Left ventricle myocardium inferior (tissue), 1 donor: Measurements from ENCODE around the gene RAB35. TPM values are rescaled to one million over a fixed set of nuclear protein-coding genes. Genes with fewer than 3 reads are reported as not detected.
A peak's percentile ranks its signal among the peaks of the same experiment; 100 is the strongest.

Source experiments
- DNase-seq: peaks from one replicate; pipeline ENCODE4 v3.0.0-alpha.2; 2020
- H3K27ac ChIP-seq: fragments of 200-600 bp; replicated peaks from 2 replicates; pipeline ENCODE4 v1.8.0; 2021
- H3K27me3 ChIP-seq: fragments of 200-600 bp; 2 replicates; pipeline ENCODE4 v1.8.0; 2021; ENCODE audit warnings: low read depth
- H3K36me3 ChIP-seq: fragments of 200-600 bp; 2 replicates; pipeline ENCODE4 v1.8.0; 2021
- H3K4me1 ChIP-seq: fragments of 200-600 bp; 2 replicates; pipeline ENCODE4 v1.8.0; 2021
- H3K4me3 ChIP-seq: fragments of 200-600 bp; 2 replicates; pipeline ENCODE4 v1.8.0; 2021; ENCODE audit warnings: mild to moderate bottlenecking, moderate library complexity
- H3K9me3 ChIP-seq: fragments of 200-600 bp; replicated peaks from 2 replicates; pipeline ENCODE4 v1.8.0; 2021
- intact Hi-C: fragments of 100-400 bp; cut with micrococcal nuclease; formaldehyde crosslinking; loops from one replicate; pipeline ENCODE4 v1.11.0; 2022
- total RNA-seq: library from RNA; stranded (reverse); fragmentation: NEBNext Ultra II Directional; extraction: Animal tissue kit (Norgen Biotek cat#: 25700); gene quantifications from one replicate; pipeline ENCODE4 v1.2.1, GENCODE V29; 2021
- TF ChIP-seq, protein P1 (sequence below): fragments of 200-600 bp; IDR thresholded peaks from 2 replicates; pipeline ENCODE4 v1.8.0; 2021; ENCODE audit warnings: antibody characterized with exemption, mild to moderate bottlenecking, borderline replicate concordance
- donor health status: DM: no; HTN: yes; CAD: no; lungs with severe emphysema.

RAB35 gene
- total RNA-seq, 1 donor from 2014 or later: 21.9 TPM

DNA sequence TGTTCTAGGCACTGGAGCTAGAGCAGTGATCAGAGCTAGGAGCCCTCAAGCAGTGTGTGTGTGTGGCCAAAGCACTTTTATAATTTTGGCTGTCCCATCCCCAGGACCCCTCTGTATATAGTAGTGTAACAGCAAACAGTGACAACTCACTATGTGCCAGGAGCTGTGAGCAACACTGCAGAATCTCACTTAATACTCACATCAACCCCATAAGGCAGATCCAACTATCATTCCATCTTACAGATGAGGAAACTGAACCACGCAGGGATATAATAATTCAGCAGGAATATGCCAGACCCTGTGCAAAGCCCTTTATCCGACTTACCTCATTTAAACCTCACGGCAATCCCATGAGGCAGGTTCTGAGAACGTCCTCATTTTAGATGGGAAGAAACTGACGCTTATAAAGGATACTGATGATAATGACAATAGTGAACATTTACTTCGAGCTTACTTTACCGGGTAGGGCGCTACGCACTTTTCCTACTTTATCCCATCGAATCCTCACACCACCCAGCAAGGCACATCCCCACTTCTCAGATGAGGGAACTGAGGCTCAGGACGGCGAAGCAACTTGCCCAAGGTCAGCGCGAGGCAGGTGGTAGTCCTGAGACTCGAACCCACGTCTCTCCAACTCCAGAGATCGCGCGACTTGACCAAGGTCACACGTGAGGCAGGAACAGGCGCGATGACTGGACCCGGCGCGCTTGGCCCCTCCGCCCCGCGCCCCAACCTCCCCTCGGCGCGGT is 687 bp downstream of the RAB35 start:
- TF ChIP-seq, protein P1, sequence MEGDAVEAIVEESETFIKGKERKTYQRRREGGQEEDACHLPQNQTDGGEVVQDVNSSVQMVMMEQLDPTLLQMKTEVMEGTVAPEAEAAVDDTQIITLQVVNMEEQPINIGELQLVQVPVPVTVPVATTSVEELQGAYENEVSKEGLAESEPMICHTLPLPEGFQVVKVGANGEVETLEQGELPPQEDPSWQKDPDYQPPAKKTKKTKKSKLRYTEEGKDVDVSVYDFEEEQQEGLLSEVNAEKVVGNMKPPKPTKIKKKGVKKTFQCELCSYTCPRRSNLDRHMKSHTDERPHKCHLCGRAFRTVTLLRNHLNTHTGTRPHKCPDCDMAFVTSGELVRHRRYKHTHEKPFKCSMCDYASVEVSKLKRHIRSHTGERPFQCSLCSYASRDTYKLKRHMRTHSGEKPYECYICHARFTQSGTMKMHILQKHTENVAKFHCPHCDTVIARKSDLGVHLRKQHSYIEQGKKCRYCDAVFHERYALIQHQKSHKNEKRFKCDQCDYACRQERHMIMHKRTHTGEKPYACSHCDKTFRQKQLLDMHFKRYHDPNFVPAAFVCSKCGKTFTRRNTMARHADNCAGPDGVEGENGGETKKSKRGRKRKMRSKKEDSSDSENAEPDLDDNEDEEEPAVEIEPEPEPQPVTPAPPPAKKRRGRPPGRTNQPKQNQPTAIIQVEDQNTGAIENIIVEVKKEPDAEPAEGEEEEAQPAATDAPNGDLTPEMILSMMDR: no peak
- DNase-seq: peak; percentile 30
- H3K27me3 ChIP-seq: no peaks in the 10 kb centered on the region
- peaks cover 8% of the 10 kb centered on the region for H3K36me3 ChIP-seq
- intact Hi-C loops: no loop called here
- peak overlapping the region; percentile 97 for H3K27ac ChIP-seq
- H3K4me3 ChIP-seq: peak overlapping the region; percentile 73
- no peaks in the 10 kb centered on the region for H3K9me3 ChIP-seq
- H3K4me1 ChIP-seq: peaks cover 70% of the 10 kb centered on the region

DNA sequence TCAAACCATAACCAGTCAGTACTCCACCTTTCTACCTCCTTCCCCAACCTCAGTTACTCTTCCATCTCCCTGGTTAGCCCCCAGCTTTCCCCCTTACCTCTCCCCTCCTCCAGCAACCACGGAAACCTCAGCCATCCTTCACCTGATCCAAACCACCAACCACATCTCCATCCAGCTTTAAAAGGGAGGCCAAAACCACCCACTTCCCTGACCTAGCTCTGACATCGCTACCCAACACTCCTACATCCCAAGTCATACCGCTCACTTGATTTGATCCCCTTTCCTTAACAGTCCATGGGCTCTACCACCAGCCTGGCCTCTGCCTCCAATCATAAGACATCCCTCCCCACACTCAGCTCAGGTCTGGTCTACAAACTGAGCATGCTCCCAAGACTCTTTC is 1.5 kb downstream of the RAB35 start:
- Histone ChIP-seq H3K36me3 (peaks cover 8% of the 10 kb centered on the region), H3K4me1 (peaks cover 78% of the 10 kb centered on the region), H3K27me3 (no peaks in the 10 kb centered on the region), H3K4me3 (peak overlapping the region; percentile 73), H3K27ac (peak overlapping the region; percentile 97), H3K9me3 (no peaks in the 10 kb centered on the region)
- intact Hi-C loops: no loop called here
- TF ChIP-seq, protein P1: no peak
- no peak for DNase-seq

DNA sequence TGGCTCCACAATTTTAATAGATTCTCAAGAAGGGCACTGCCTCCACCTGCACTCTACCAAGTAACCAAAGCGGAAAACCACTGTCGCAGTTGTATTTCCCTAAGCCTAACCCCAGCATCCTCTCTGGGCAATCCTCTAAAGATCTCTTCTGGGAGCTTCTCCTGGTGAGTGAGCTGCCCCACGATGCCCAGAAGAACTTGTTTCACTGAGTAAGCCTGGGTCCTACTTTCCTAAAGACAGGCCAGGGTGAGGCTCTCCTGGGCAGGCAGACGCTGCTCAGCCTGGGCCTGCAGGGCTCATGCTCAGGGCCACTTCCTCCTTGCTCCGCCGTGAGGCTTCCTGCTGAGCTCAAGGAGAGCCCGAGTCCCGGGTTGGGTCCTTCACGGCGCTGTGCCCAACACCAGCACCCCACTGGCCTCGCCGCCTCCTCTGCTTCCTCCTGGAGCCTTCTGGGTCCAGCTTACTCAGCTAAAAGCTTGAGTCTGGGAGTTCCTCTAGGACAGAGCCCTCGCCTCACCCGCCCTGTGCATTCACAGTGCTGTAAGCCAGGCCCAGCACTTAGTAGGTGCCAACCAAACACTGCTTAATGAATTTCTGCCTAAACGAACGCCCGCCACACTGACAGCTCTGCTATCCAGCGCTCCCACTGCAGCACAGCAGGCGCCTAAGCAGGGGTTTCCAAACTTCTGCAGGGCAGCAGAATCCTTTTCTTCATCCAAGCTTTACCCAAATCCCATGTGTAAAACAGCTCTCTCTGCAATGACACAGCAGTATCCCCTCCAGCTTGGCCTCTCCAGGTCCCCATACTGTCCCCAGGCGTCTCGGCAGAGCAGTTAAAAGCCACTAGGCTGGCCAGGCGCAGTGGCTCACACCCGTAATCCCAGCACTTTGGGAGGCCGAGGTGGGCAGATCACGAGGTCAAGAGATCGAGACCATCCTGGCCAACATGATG is 5.7 kb downstream of the RAB35 start:
- Histone ChIP-seq H3K4me1 (peaks cover 65% of the 10 kb centered on the region), H3K27ac (peak overlapping the region; percentile 41), H3K27me3 (no peaks in the 10 kb centered on the region), H3K36me3 (peaks cover 23% of the 10 kb centered on the region), H3K4me3 (no peak overlapping the region), H3K9me3 (no peaks in the 10 kb centered on the region)
- TF ChIP-seq, protein P1: no peak
- DNase-seq: peak; percentile 71
- intact Hi-C loops: no loop called here

DNA sequence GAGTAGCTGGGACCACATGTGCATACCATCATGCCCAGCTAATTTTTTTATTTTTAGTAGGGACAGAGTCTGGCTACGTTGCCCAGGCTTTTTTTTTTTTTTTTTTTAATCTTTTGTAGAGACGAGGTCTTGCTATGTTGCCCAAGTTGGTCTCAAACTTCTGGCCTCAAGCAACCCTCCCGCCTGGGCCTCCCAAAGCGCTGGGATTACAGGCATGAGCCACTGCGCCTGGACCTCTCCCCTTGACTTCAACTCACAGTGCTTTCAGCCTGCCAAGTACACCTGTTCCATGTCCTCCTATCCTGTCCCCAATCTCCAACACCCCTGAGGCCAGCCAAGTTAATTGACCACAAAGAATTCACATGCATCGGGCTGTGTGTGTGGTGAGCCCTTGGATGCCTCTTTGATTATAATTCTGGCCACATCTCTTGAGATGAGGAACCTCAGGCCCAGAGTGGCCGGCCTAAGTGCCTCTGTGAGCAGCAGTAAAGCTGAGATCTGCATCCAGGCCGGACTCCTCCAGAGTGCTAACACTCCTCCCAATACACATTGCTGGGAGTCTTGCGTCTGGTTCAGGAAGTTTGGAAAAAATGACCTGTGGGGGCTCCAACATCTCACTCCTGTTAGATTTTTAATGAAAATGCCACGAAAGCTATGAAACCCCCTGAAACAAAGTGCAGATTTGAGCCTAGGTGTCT is 6.8 kb downstream of the RAB35 start:
- Histone ChIP-seq H3K27me3 (no peaks in the 10 kb centered on the region), H3K36me3 (peaks cover 29% of the 10 kb centered on the region), H3K4me3 (no peak overlapping the region), H3K9me3 (no peaks in the 10 kb centered on the region), H3K4me1 (peaks cover 54% of the 10 kb centered on the region), H3K27ac (no peak overlapping the region)
- intact Hi-C loops: no loop called here
- DNase-seq: no peak
- TF ChIP-seq, protein P1: no peak

DNA sequence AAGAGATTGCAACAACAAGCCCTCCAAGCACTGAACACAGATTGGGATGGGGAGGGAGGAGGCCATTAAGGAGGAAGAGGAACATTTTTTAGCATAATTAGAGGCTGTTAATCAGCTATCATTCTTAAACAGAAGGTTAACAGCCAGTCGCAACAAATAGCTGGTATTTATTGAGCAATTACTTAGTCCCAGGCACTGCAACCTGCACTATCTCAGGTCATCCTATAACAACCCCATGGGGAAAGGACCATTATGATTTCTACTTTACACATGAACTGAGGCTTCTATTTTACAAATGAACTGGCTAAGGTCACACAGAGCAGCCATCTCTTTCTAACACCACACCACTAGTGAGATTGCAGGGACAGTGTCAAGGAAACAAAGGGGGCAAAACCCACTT is 10.4 kb downstream of the RAB35 start:
- H3K36me3 ChIP-seq: peaks cover 45% of the 10 kb centered on the region

More for the DNA sequence above, 10.4 kb downstream of the RAB35 start:
- TF ChIP-seq, protein P1: no peak
- DNase-seq: no peak
- Histone ChIP-seq H3K27me3 (no peaks in the 10 kb centered on the region), H3K27ac (no peak overlapping the region), H3K9me3 (no peaks in the 10 kb centered on the region), H3K4me3 (no peak overlapping the region), H3K4me1 (peaks cover 52% of the 10 kb centered on the region)
- intact Hi-C loops: no loop called here
